ENCODE measurements around the gene HMCN1.

HMCN1 gene

GRCh38 chr1:185731446-185731845 is 2.7 kb upstream of the HMCN1 start:
- no peak overlapping the region for H3K27ac ChIP-seq
- H3K4me2 ChIP-seq: no peak overlapping the region
- no peak overlapping the region for H2AFZ ChIP-seq (ENCODE audit: low read depth)
- H3K27me3 ChIP-seq (ENCODE audit: insufficient read depth, low read depth): no peaks in the 10 kb centered on the region
- no peaks in the 10 kb centered on the region for H3K79me2 ChIP-seq (ENCODE audit: insufficient read depth, low read depth)
- no peaks in the 10 kb centered on the region for H4K20me1 ChIP-seq (ENCODE audit: insufficient read depth)
- H3K4me1 ChIP-seq (ENCODE audit: low read depth, poor library complexity, severe bottlenecking): peaks cover 13% of the 10 kb centered on the region
- H3K4me3 ChIP-seq (IDR thresholded peaks at IDR 0.05; ENCODE audit: insufficient read depth, low read depth, low read length): no peak overlapping the region
- H3K36me3 ChIP-seq (ENCODE audit: insufficient read depth): no peaks in the 10 kb centered on the region
- TF ChIP-seq CTCF (conservative IDR thresholded peaks at IDR 0.05; ENCODE audit: low read depth, low read length): no peak
- no peak overlapping the region for H3K9ac ChIP-seq

- Histone ChIP-seq H3K4me2 (no peak overlapping the region), H3K4me3 (IDR thresholded peaks at IDR 0.05; ENCODE audit: insufficient read depth, low read depth, low read length) (peak overlapping the region; percentile 11), H3K4me1 (ENCODE audit: low read depth, poor library complexity, severe bottlenecking) (peaks cover 13% of the 10 kb centered on the region), H3K79me2 (ENCODE audit: insufficient read depth, low read depth) (no peaks in the 10 kb centered on the region), H3K9ac (no peak overlapping the region), H2AFZ (ENCODE audit: low read depth) (no peak overlapping the region), H3K27me3 (ENCODE audit: insufficient read depth, low read depth) (no peaks in the 10 kb centered on the region), H4K20me1 (ENCODE audit: insufficient read depth) (no peaks in the 10 kb centered on the region), H3K36me3 (ENCODE audit: insufficient read depth) (no peaks in the 10 kb centered on the region), H3K27ac (no peak overlapping the region)
- TF ChIP-seq CTCF (conservative IDR thresholded peaks at IDR 0.05; ENCODE audit: low read depth, low read length): no peak
These were observed 1.2 kb upstream of the HMCN1 start for GRCh38 chr1:185732951-185733350.

GRCh38 chr1:185734929-185735700 is 924 bp downstream of the HMCN1 start:
- peak overlapping the region; percentile 59; the same call in 1 of the 2 replicates for H2AFZ ChIP-seq (ENCODE audit: low read depth)
- H3K4me1 ChIP-seq (ENCODE audit: low read depth, poor library complexity, severe bottlenecking): peaks cover 13% of the 10 kb centered on the region
- H3K9ac ChIP-seq: no peak overlapping the region
- no peaks in the 10 kb centered on the region for H3K36me3 ChIP-seq (ENCODE audit: insufficient read depth)
- H3K4me3 ChIP-seq (IDR thresholded peaks at IDR 0.05; ENCODE audit: insufficient read depth, low read depth, low read length): no peak overlapping the region
- H3K27me3 ChIP-seq (ENCODE audit: insufficient read depth, low read depth): no peaks in the 10 kb centered on the region
- no peaks in the 10 kb centered on the region for H3K79me2 ChIP-seq (ENCODE audit: insufficient read depth, low read depth)
- TF ChIP-seq CTCF (conservative IDR thresholded peaks at IDR 0.05; ENCODE audit: low read depth, low read length): no peak
- H4K20me1 ChIP-seq (ENCODE audit: insufficient read depth): no peaks in the 10 kb centered on the region
- H3K27ac ChIP-seq: no peak overlapping the region
- peak overlapping the region; percentile 35 for H3K4me2 ChIP-seq

GRCh38 chr1:185735701-185736064 is 1.5 kb downstream of the HMCN1 start:
- Histone ChIP-seq H3K4me2 (peak overlapping the region; percentile 35), H3K79me2 (ENCODE audit: insufficient read depth, low read depth) (no peaks in the 10 kb centered on the region), H3K27me3 (ENCODE audit: insufficient read depth, low read depth) (no peaks in the 10 kb centered on the region), H3K27ac (no peak overlapping the region), H3K4me1 (ENCODE audit: low read depth, poor library complexity, severe bottlenecking) (peaks cover 13% of the 10 kb centered on the region), H3K9ac (no peak overlapping the region), H3K4me3 (IDR thresholded peaks at IDR 0.05; ENCODE audit: insufficient read depth, low read depth, low read length) (no peak overlapping the region), H2AFZ (ENCODE audit: low read depth) (peak overlapping the region; percentile 32; the same call in 1 of the 2 replicates), H4K20me1 (ENCODE audit: insufficient read depth) (no peaks in the 10 kb centered on the region), H3K36me3 (ENCODE audit: insufficient read depth) (no peaks in the 10 kb centered on the region)
- TF ChIP-seq CTCF (conservative IDR thresholded peaks at IDR 0.05; ENCODE audit: low read depth, low read length): no peak

Data from KMS-11 (cell line).